Peyer's patch (tissue), 4 donors: ENCODE data around the gene PCDHGA10.
A peak's percentile ranks its signal among the peaks of the same experiment; 100 is the strongest.
"Not testable (repeated sequence)": the region's sequence is repeated elsewhere in the genome, so short reads cannot be mapped to it uniquely, and the experiment has no call there.

Experiments
- CTCF ChIP-seq, 6 experiments: fragments of 450-650 bp in 4 of 6; fragments of 200-600 bp in 2 of 6; sonication (generic) in 1 of 6; IDR thresholded peaks; one replicate each; pipeline ENCODE4 v1.5.1; 2017 to 2019; ENCODE audit warnings: antibody characterized with exemption in 6 of 6, mild to moderate bottlenecking in 3 of 6, moderate library complexity in 1 of 6
- POLR2A ChIP-seq, 2 donors: fragments of 450-650 bp; IDR thresholded peaks; one replicate each; pipeline ENCODE4 v1.5.1; 2017; ENCODE audit warnings: antibody characterized with exemption in 2 of 2, mild to moderate bottlenecking in 2 of 2, moderate library complexity in 2 of 2

GRCh38 chr5:141387557-141388311 is 25.1 kb upstream of the PCDHGA10 start, which contains the start of gene PCDHGB4:
- peak in 3 of 6 experiments; percentile 4 to 17 (median 14) for TF ChIP-seq CTCF (IDR thresholded peaks at IDR 0.05)
- TF ChIP-seq POLR2A (IDR thresholded peaks at IDR 0.05) = not testable (repeated sequence)
